Activated CD4-positive, alpha-beta T cell treated with anti-CD3 and anti-CD28 coated beads for 24 hours (primary cell): ENCODE measurements around the gene MYO1H.
A peak's percentile ranks its signal among the peaks of the same experiment; 100 is the strongest.
"Not testable (repeated sequence)": the region's sequence is repeated elsewhere in the genome, so short reads cannot be mapped to it uniquely, and the experiment has no call there.

Experiments used
- DNase-seq, 2 donors: peaks; one replicate each; pipeline ENCODE4 v3.0.0-alpha.2; 2020; ENCODE audit warnings: low read depth in 2 of 2

The MYO1H gene

GRCh38 chr12:109347589-109347988 lies at the start of gene MYO1H:
Gene MYO1H (plus strand): TSS chr12:109347900. CDS start chr12:109347961, 61 bp downstream.
- DNase-seq: no peak

DNA sequence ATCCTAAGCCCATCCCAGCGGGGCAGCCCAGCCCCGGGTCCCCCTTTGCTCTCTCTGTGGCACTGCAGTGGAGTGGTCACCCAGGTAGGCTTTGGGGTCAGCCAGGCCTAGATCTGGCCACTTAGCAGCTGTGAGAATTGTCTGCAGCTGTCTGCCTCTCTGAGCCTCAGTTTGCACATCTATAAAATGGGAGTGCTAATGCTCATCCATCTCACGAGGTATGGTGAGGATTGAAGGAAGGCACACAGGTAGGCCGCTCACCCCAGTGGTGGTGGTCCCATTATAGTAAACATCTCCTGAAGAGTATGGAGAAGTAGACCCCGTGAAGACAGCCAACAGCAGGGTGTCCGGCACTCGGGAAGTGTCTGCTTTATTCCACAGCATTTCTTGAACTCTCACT lies 47.9 kb upstream of the MYO1H start:
- DNase-seq: no peak

DNA sequence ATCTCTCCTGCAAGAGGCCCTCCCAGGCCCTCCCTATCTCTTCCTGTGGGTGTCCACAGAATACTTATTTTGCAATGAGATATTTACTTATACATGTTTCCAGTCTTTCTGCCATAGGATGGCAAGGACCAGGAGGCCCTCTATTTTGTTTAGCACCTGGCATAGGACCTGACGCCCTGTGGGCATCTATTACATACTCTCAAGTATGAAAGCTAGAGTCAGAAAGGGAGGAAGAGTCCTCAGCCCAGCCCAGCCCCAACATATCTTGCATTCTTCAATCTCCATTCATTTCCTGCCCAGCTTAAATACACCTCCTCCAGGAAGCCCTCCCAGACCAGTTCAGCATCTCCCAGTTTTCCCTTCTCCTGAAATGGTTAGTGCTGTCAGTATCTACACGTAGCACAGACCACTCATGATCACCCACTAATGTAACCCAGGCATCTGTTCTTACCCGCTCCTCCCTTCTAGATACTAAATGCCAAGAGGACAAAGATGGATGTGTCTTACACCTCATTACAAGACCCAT lies 46.0 kb upstream of the MYO1H start:
- DNase-seq: no peak

DNA sequence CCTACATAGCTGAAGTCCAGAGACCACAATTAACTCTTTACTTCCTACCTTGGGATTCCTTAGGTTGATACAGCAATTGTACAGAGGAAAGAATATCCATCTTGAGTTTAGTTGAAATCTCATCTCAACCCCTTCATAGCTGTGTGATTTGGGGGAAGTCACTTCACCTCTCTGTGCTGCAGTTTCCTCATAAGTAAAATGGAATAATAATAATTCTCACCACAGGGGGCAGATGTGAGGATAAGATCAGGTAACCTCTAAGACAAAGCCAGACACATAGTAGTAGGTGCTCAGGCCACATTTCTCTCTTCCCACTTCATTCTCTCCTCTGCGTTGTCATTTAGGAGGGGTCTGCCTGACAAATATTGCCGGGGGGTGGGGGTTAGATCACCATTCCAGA lies 45.3 kb upstream of the MYO1H start:
- DNase-seq: no peak

- no peak for DNase-seq
These were observed 44.9 kb upstream of the MYO1H start for GRCh38 chr12:109302770-109303169.

GRCh38 chr12:109304485-109304884 lies 43.2 kb upstream of the MYO1H start:
- DNase-seq: no peak

DNA sequence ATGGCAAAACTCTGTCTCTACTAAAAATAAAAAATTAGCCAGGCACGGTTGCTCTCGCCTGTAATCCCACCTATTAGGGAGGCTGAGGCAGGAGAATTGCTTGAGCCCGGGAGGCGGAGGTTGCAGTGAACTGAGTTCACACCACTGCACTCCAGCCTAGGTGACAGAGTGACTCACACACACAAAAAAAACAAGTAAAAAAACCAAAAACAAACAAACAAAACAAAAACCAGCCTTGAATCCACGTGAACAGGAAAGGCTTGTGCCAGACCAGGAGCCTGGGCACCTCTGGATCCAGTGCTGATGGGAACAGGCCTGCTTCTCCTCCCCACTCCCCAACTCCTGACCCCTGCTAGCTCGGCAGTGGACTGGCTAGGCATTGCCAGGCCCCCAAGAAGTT lies 42.2 kb upstream of the MYO1H start:
- no peak for DNase-seq

GRCh38 chr12:109307051-109307450 lies 40.6 kb upstream of the MYO1H start:
- no peak for DNase-seq

DNA sequence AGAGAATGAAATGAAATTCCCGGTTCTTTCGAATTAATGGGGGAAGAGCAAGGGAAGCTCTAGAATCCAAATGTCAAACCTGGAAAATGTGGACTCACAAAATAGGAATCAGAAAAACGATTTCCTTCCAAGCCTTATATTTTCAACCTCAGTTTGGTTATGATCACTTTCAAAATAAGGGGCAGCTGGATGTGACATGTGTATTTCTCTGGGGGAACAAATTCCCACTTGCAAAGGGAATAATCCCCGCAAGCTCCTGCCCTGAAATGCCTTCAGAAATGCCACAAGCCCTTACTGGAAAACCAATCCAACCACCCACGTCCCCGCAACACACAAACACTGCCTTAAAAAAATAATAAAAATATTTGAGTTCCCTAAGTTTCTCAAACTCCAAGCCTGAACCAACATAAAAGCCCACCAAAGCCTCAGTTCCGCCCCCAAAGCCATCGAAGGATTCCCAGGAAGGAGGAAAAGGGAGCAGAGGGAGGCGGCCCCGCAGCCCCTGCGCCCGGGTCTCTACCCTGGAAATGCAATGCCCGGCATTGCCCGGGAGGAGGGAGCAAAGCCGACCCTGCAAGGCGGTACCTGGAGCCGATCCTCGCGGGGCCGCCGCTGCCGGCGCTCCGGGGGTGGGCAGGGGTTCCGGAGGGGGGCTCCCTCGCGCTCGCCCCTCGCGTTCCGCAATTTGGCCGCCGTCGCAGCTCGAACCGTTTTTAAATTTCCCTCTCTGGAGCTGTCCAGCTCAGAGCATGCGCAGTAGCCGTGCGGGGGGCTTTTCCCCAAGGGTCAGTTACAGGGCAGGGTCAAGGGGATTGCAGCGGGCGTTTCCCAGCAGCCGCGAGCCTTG lies 38.9 kb upstream of the MYO1H start, which contains the start of gene FOXN4:
Gene FOXN4 (minus strand): TSS at position 751 of the 847 bp plus-strand sequence. CDS start 963 bp downstream, outside the sequence.
- DNase-seq: no peak

GRCh38 chr12:109309381-109310246 lies 38.1 kb upstream of the MYO1H start:
- DNase-seq: no peak

DNA sequence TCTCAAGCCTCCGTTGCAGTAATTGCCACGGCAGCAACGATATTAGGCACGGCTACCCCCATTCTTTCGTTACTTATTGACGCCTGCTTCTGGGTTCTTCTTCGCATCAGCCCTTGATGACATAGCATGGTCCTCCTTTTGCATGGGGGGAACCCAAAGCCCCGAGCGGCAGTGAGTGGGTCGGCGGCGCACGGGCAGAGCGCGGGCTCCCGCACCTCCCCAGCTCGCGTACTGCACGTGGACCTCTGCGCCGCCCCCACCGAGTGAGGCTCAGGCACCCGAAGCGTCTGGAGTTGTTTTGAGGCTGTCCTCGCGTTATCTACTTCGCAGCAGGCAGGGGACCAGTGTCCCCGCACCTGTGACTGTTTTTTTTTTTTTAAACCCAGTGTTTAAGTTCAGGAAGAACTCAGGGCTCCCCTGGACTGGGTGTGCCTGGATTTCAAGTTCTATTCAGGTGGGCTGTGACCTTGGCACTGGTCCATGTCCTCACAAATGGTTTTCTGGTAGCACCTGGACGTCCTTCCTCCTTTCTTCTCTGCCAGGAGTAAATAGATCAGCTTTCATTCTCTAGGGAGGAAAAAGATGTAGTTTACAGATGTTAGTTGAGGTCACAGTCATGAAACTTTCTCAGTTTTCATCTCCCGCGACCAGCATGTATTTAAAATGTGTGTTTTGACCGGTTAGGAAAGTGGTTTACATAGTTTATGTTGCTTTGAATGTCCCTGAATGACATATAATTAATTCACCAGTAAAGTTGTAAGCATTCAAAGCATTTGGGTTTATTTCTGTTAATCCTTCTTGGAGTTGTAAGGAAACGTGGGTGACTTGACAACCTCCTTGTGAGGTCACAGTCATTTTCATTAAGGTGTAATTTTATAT lies 37.2 kb upstream of the MYO1H start:
- DNase-seq: peak in 1 of 2 donors; percentile 9

DNA sequence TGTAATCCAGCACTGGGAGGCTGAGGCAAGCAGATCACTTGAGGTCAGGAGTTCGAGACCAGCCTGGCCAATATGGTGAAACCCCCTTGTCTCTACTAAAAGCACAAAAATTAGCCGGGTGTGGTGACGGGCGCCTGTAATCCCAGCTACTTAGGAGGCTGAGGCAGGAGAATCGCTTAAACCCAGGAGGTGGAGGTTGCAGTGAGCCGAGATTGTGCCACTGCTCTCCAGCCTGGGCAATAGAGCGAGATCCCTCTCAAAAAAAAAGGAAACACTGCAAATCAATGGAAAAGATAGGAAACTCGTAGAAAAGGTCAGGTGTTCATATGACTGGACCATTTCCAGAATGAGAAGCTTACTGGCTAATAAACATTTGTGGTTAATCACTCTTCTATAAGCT lies 26.4 kb upstream of the MYO1H start:
- DNase-seq: not testable (repeated sequence)

GRCh38 chr12:109329003-109329402 lies 18.7 kb upstream of the MYO1H start:
- DNase-seq: no peak

GRCh38 chr12:109329686-109330085 lies 18.0 kb upstream of the MYO1H start:
- no peak for DNase-seq

- no peak for DNase-seq
These were observed 17.1 kb upstream of the MYO1H start for GRCh38 chr12:109330282-109331230.

- DNase-seq: no peak
These were observed 16.3 kb upstream of the MYO1H start for GRCh38 chr12:109331301-109331952.

DNA sequence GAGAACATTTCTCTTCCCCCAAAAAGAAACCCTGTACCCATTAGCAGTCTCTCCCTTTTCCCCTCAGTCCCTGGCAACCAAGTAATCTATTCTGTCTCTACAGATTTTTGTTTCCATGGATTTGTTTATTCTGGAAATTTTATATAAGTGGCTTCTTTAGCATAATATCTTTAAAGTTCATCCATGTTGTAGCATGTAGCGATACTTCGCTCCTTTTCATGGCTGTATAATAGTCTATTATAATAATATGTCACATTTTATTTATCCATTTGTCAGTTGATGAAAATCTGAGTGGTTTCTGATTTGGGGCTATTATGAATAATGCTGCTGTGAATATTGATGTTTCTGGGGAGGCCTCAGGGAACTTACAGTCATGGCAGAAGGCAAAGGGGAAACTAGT lies 12.8 kb upstream of the MYO1H start:
- no peak for DNase-seq

- DNase-seq: no peak
These were observed 11.1 kb upstream of the MYO1H start for GRCh38 chr12:109336593-109336992.

GRCh38 chr12:109343677-109344076 lies 4.0 kb upstream of the MYO1H start:
- no peak for DNase-seq

DNA sequence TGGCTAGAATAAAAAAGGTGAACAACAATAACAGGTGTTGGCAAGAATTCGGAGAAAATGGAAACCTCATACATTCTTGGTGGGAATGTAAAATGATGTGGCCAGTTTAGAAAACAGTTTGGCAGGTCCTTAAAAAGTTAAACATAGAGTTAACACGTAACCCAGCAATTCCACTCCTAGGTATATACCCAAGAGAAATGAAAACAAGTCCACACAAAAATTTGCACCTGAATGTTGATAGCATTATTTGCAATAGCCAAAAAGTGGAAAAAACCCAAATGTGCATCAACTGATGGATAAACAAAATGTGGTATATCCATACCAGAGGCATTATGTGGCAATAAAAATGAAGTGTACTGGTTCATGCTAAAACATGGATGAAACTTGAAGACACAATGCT lies 2.3 kb upstream of the MYO1H start:
- DNase-seq: no peak
